Measurements from ENCODE around the gene INSIG1. TPM values are rescaled to one million over a fixed set of nuclear protein-coding genes. Genes with fewer than 3 reads are reported as not detected.

The INSIG1 gene
- total and polyA plus RNA-seq, 2 of the 4 experiments (the other 2 are of a cell fraction) = 19.0 to 26.0 TPM

DNA sequence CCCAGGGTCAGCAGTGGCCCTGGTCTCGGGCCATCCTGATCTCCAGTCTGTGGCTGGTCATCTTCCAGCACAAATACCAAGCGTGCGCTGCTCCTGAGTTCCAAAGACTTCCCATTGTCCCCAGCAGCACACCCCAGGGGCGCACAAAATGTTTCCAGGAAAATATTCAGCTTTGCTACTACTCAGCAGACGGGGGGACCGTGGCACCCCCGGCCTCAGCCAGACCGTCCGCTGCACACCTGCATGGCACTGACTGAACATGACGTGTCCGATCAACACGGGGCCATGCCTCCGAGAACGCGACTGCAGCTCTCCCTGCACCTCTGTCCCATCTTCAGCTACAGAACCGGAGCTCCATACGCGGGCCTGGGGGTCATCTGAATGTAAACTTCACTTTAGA, 9.6 kb upstream of the INSIG1 start:
- no TSS peak for BruUV-seq (replicated peaks)
- 87% methylated on average over 14 of the region's 18 CpGs; no CpG with 5 or more reads in 1 of the 2 experiments for WGBS, 2 experiments (ENCODE audit: extremely low coverage in 2 of 2, insufficient read length in 1 of 2)

More for the DNA sequence above, 9.6 kb upstream of the INSIG1 start:
- Histone ChIP-seq H4K5ac (ENCODE audit: low read depth, low read length) (no peak overlapping the region), H3K9ac (ENCODE audit: low read depth, low read length) (no peak overlapping the region), H3K9me3 (ENCODE audit: control insufficient read depth, insufficient read depth, low read length) (no peaks in the 10 kb centered on the region), H2BK120ac (ENCODE audit: low read depth, low read length) (no peak overlapping the region), H3K18ac (ENCODE audit: low read depth, low read length) (no peak overlapping the region), H3K4me2 (ENCODE audit: low read depth, low read length) (no peak overlapping the region), H2BK5ac (ENCODE audit: low read depth, low read length, poor library complexity, severe bottlenecking) (no peak overlapping the region), H2AK9ac (replicated peaks; ENCODE audit: low read depth, low read length, poor library complexity) (no peak overlapping the region), H2AK5ac (ENCODE audit: low read depth, low read length) (no peak overlapping the region), H3K14ac (replicated peaks; ENCODE audit: low read depth, low read length) (no peak overlapping the region), H4K20me1 (ENCODE audit: insufficient read depth, low read length) (no peaks in the 10 kb centered on the region), H3K36me3 (ENCODE audit: control insufficient read depth, insufficient read depth, low read length) (no peaks in the 10 kb centered on the region), H2BK20ac (ENCODE audit: low read depth, low read length) (no peak overlapping the region), H4K8ac (ENCODE audit: low read depth in 2 of 2, low read length in 2 of 2) (no peak overlapping the region), H3K27ac (ENCODE audit: insufficient read depth, low read length) (no peak overlapping the region), H3K79me1 (ENCODE audit: low read depth in 1 of 2, low read length in 2 of 2) (no peaks in the 10 kb centered on the region), H3K9me1 (ENCODE audit: insufficient read depth, low read length) (peaks cover 7% of the 10 kb centered on the region; the same call in 1 of the 2 replicates), H3K4me3 (ENCODE audit: insufficient read depth, low read depth, low read length) (no peak overlapping the region), H3K4ac (ENCODE audit: low read depth, low read length) (no peak overlapping the region), H4K91ac (ENCODE audit: insufficient read depth, low read depth, low read length) (no peak overlapping the region), H3K23ac (ENCODE audit: low read depth, low read length) (no peak overlapping the region), H3K56ac (ENCODE audit: extremely low read depth, insufficient read depth, low read length) (no peak overlapping the region), H2BK15ac (ENCODE audit: low read depth, low read length) (no peak overlapping the region), H2AFZ (replicated peaks; ENCODE audit: low read length, poor library complexity) (no peak overlapping the region), H3K27me3 (ENCODE audit: control insufficient read depth, insufficient read depth, low read length) (peaks cover 6% of the 10 kb centered on the region; the same call in 1 of the 2 replicates), H3K4me1 (ENCODE audit: control insufficient read depth, insufficient read depth, low read length) (no peaks in the 10 kb centered on the region; the same call in 1 of the 2 replicates)
- ChIA-PET POLR2A (ENCODE audit: unreplicated experiment) (no interaction called here), CTCF (interaction anchor here (0.6 kb wide), 1 partner anchor 93 kb away, joined by 3 read pairs; no protein-coding TSS in a partner anchor)
- in situ Hi-C loops (cut with MboI; ENCODE audit: low sequenced_read_pairs) = no loop called here
- ATAC-seq (ENCODE audit: low read depth) (no peak), DNase-seq (no peak)
- dilution Hi-C loops (cut with HindIII; ENCODE audit: low sequenced_read_pairs, unreplicated experiment) = no loop called here
- TF ChIP-seq, protein P1, sequence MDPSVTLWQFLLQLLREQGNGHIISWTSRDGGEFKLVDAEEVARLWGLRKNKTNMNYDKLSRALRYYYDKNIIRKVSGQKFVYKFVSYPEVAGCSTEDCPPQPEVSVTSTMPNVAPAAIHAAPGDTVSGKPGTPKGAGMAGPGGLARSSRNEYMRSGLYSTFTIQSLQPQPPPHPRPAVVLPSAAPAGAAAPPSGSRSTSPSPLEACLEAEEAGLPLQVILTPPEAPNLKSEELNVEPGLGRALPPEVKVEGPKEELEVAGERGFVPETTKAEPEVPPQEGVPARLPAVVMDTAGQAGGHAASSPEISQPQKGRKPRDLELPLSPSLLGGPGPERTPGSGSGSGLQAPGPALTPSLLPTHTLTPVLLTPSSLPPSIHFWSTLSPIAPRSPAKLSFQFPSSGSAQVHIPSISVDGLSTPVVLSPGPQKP (IDR thresholded peaks at IDR 0.05; ENCODE audit: borderline replicate concordance, low read depth, low read length) = no peak
- no peak for TF ChIP-seq CHD1 (IDR thresholded peaks at IDR 0.05; ENCODE audit: low read depth, low read length)
- TF ChIP-seq SMC3 (IDR thresholded peaks at IDR 0.05; ENCODE audit: low read depth, low read length) = no peak
- TF ChIP-seq NFE2L2 (IDR thresholded peaks at IDR 0.05; ENCODE audit: low read depth, low read length) = no peak
- no peak for TF ChIP-seq MAZ (IDR thresholded peaks at IDR 0.05; ENCODE audit: borderline replicate concordance, low read depth, low read length)
- TF ChIP-seq, protein P2, sequence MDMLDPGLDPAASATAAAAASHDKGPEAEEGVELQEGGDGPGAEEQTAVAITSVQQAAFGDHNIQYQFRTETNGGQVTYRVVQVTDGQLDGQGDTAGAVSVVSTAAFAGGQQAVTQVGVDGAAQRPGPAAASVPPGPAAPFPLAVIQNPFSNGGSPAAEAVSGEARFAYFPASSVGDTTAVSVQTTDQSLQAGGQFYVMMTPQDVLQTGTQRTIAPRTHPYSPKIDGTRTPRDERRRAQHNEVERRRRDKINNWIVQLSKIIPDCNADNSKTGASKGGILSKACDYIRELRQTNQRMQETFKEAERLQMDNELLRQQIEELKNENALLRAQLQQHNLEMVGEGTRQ (IDR thresholded peaks at IDR 0.05; ENCODE audit: low read depth, low read length) = no peak
- no peak for TF ChIP-seq MXI1 (IDR thresholded peaks at IDR 0.05; ENCODE audit: borderline replicate concordance, low read depth, low read length)
- TF ChIP-seq FOS (IDR thresholded peaks at IDR 0.05; ENCODE audit: low read depth, low read length) = no peak
- TF ChIP-seq POLR2A (IDR thresholded peaks at IDR 0.05; ENCODE audit: low read depth, low read length) = no peak
- intact Hi-C loops (cut with micrococcal nuclease) = no loop called here

Data from IMR-90 (cell line).